ENCODE results near the gene ADAMTS19. TPM values are rescaled to one million over a fixed set of nuclear protein-coding genes. Genes with fewer than 3 reads are reported as not detected.

The ADAMTS19 gene
- total and polyA plus RNA-seq, 12 donors, result 0.15 to 1.3 (median 0.43) TPM

GRCh38 chr5:129724222-129724621 is 264.1 kb downstream of the ADAMTS19 start:
- Histone ChIP-seq H3K27ac (no peak overlapping the region), H3K4me1 (no peaks in the 10 kb centered on the region), H3K4me3 (no peak overlapping the region), H3K9me3 (no peaks in the 10 kb centered on the region), H3K27me3 (no peaks in the 10 kb centered on the region), H3K36me3 (no peaks in the 10 kb centered on the region)
- no peak for TF ChIP-seq CTCF (IDR thresholded peaks at IDR 0.05)
- WGBS, 2 donors, result 35 to 39% methylated on average over 2 of the region's 2 CpGs
- DNase-seq, result no peak
- ATAC-seq, result no peak
- intact Hi-C loops (cut with DNase I), result no loop called here

GRCh38 chr5:129724647-129725046 is 264.5 kb downstream of the ADAMTS19 start:
- H3K36me3 ChIP-seq, result no peaks in the 10 kb centered on the region
- no peaks in the 10 kb centered on the region for H3K27me3 ChIP-seq
- H3K9me3 ChIP-seq, result no peaks in the 10 kb centered on the region
- ATAC-seq (no peak), DNase-seq (no peak)
- no peaks in the 10 kb centered on the region for H3K4me1 ChIP-seq
- WGBS, 2 donors, result 92 to 93% methylated on average over 4 of the region's 4 CpGs
- H3K27ac ChIP-seq, result no peak overlapping the region
- intact Hi-C loops (cut with DNase I), result no loop called here
- no peak overlapping the region for H3K4me3 ChIP-seq
- no peak for TF ChIP-seq CTCF (IDR thresholded peaks at IDR 0.05)

GRCh38 chr5:129739773-129740172 is 279.7 kb downstream of the ADAMTS19 start:
- Histone ChIP-seq H3K36me3 (no peaks in the 10 kb centered on the region), H3K27me3 (no peaks in the 10 kb centered on the region), H3K27ac (no peak overlapping the region), H3K4me1 (no peaks in the 10 kb centered on the region), H3K9me3 (no peaks in the 10 kb centered on the region), H3K4me3 (no peak overlapping the region)
- no peak for TF ChIP-seq CTCF (IDR thresholded peaks at IDR 0.05)
- intact Hi-C loops (cut with DNase I), result no loop called here
- ATAC-seq (no peak), DNase-seq (no peak)
- WGBS, 2 donors, result 76 to 77% methylated on average over 2 of the region's 2 CpGs

- no peak for TF ChIP-seq CTCF (IDR thresholded peaks at IDR 0.05)
- WGBS, 2 donors, result 56 to 57% methylated on average over 2 of the region's 2 CpGs
- Histone ChIP-seq H3K27ac (no peak overlapping the region), H3K27me3 (no peaks in the 10 kb centered on the region), H3K4me1 (no peaks in the 10 kb centered on the region), H3K36me3 (no peaks in the 10 kb centered on the region), H3K4me3 (no peak overlapping the region), H3K9me3 (no peaks in the 10 kb centered on the region)
- ATAC-seq, result no peak
- intact Hi-C loops (cut with DNase I), result no loop called here
- DNase-seq, result no peak
These were observed 283.6 kb downstream of the ADAMTS19 start for GRCh38 chr5:129743541-129744187.

All from heart right ventricle (tissue), 16 donors.